Activated CD8-positive, alpha-beta T cell treated with anti-CD3 and anti-CD28 coated beads for 36 hours (primary cell): ENCODE measurements around the gene SLC27A3. TPM values are rescaled to one million over a fixed set of nuclear protein-coding genes. Genes with fewer than 3 reads are reported as not detected.

Experiments
- ATAC-seq: fragments of 200-7000 bp; cut with Tn5 transposase; one replicate; pipeline ENCODE4 v1.10.0; 2021; ENCODE audit warnings: mild to moderate bottlenecking, moderate library complexity
- CTCF ChIA-PET: fragments of 350-600 bp; sonication (Branson Sonifier 250); formaldehyde crosslinking; loops from one replicate; lab custom pipeline; 2021; ENCODE audit warnings: antibody characterized with exemption; lab: Charles Lee
- POLR2A ChIA-PET: fragments of 350-600 bp; sonication (Branson Sonifier 250); formaldehyde crosslinking; loops from one replicate; lab custom pipeline; 2021; ENCODE audit warnings: antibody characterized with exemption; lab: Charles Lee
- DNase-seq: peaks from one replicate; pipeline ENCODE4 v3.0.0-alpha.2; 2020
- H3K27ac Mint-ChIP-seq: one replicate; pipeline ENCODE4 v1.8.0; 2021; ENCODE audit warnings: mild to moderate bottlenecking, mixed read lengths
- H3K27me3 Mint-ChIP-seq: one replicate; pipeline ENCODE4 v1.8.0; 2021; ENCODE audit warnings: mixed read lengths
- H3K36me3 Mint-ChIP-seq: one replicate; pipeline ENCODE4 v1.8.0; 2021; ENCODE audit warnings: low read depth, mixed read lengths
- H3K4me1 Mint-ChIP-seq: one replicate; pipeline ENCODE4 v1.8.0; 2021; ENCODE audit warnings: low read depth, mixed read lengths
- H3K4me3 Mint-ChIP-seq: one replicate; pipeline ENCODE4 v1.8.0; 2021; ENCODE audit warnings: mild to moderate bottlenecking, moderate library complexity, mixed read lengths
- H3K9me3 Mint-ChIP-seq: one replicate; pipeline ENCODE4 v1.8.0; 2021; ENCODE audit warnings: mixed read lengths
- CTCF ChIP-seq: fragments of 200-600 bp; IDR thresholded peaks from one replicate; pipeline ENCODE4 v1.8.0; 2022; ENCODE audit warnings: antibody characterized with exemption, mild to moderate bottlenecking
- intact Hi-C: fragments of 100-400 bp; cut with micrococcal nuclease; formaldehyde crosslinking; loops from one replicate; pipeline ENCODE4 v1.10.0; 2022
- total RNA-seq, 2 experiments: library from RNA; stranded (reverse); gene quantifications; one replicate each; pipeline ENCODE4 v1.2.3, GENCODE V29; 2021

Gene SLC27A3
- total RNA-seq, 2 experiments from 2014 or later: 7.2 to 10.0 TPM

DNA sequence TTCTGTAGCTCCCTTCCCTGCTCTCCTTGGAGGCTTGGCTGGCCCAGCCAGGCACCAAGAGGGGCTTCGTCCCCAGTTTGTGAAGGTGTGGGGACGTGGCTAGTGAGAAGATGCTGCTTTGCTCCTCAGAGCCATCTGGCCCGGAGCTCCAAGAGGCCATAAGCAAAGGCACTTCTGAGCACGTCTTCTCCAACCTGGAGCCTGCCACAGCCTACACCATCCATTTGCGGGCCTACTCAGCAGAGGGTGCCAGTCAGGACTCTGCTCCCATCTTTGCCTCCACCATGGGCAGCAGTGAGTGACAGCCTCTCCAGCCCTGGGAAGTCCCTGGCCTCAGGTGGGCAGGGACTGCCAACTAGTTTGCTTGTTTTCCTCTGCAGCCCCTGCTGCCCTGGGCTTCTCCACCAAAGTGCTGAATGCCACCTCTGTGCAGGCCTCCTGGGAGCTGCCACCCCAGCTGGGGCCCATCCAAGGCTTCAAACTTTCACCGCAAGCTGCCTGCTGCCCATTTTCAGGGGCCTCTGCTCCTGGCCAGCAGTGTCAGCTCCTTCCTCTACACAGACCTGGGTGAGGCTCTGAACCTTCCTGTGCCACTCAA, 25.9 kb downstream of the SLC27A3 start:
- no peak for TF ChIP-seq CTCF
- Mint-ChIP-seq H3K4me3 (no peak overlapping the region), H3K36me3 (peaks cover 4% of the 10 kb centered on the region), H3K27me3 (no peaks in the 10 kb centered on the region), H3K9me3 (no peaks in the 10 kb centered on the region), H3K4me1 (peaks cover 33% of the 10 kb centered on the region), H3K27ac (peak overlapping the region; percentile 66)
- no peak for DNase-seq
- POLR2A ChIA-PET: interaction anchor here (0.5 to 6.0 kb wide), 6 partner anchors 9 to 191 kb away, joined by 3 to 35 read pairs (median 5); partner anchors contain the start of genes CREB3L4, DENND4B, RAB13 and RPS27
- ATAC-seq: no peak
- CTCF ChIA-PET: interaction anchor here (2.7 kb wide), 1 partner anchor 144 kb away, joined by 7 read pairs; no protein-coding TSS in a partner anchor
- intact Hi-C loops: no loop called here

DNA sequence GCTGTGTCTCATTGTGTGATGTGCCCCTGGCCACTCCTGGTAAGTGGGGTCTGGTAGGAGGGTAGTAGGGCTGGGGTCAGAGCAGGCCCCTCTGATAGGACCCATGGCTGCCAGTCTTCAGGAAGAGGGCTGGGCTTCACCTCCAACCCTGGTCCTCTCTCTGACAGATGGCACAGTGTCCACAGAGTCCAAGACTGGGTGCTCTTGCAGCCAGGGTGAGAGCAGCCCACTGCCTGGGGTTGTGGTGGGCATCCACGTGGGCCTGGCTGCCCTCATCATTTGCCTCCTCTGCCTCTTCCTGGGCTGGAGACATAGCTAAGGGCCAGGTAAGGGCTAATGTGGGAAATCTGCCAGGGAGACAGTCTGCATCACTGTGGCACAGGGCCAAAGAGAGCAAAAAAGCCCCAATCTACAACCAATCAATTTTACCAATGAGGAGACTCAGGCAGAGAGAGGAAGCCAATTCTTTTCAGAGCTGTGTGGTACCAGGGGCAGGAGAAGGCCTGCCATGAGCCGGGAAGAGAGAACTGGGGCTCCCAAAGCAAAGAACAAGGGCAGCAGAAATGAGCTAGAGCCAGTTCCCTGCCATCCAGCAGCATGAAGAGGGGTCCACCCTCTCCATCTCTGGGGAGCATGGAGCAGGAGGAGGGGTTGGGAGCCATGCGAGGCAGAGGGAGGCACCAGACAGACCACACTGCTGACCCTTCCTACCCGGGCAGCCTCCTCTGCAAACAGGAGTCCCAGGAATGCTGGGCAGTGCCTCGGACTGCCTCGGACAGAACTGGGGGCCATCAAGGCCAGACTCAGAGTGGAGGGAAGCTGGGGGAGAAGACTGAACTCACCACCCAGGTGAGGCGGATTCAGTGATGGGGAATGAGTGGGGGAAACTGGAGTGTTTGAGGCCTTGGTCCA, 26.8 kb downstream of the SLC27A3 start:
- Mint-ChIP-seq H3K27me3 (no peaks in the 10 kb centered on the region), H3K4me3 (no peak overlapping the region), H3K4me1 (peaks cover 39% of the 10 kb centered on the region), H3K36me3 (peaks cover 4% of the 10 kb centered on the region), H3K9me3 (no peaks in the 10 kb centered on the region), H3K27ac (peak overlapping the region; percentile 23)
- TF ChIP-seq CTCF: no peak
- intact Hi-C loops: no loop called here
- ATAC-seq (no peak), DNase-seq (no peak)
- POLR2A ChIA-PET: interaction anchor here (0.9 to 6.0 kb wide), 8 partner anchors 10 to 190 kb away, joined by 3 to 35 read pairs (median 4); partner anchors contain the start of genes CREB3L4, DENND4B, RAB13 and RPS27
- CTCF ChIA-PET: interaction anchor here (0.8 to 3.8 kb wide), 3 partner anchors 118 to 185 kb away, joined by 3 to 30 read pairs (median 7); partner anchors contain the start of gene RAB13

DNA sequence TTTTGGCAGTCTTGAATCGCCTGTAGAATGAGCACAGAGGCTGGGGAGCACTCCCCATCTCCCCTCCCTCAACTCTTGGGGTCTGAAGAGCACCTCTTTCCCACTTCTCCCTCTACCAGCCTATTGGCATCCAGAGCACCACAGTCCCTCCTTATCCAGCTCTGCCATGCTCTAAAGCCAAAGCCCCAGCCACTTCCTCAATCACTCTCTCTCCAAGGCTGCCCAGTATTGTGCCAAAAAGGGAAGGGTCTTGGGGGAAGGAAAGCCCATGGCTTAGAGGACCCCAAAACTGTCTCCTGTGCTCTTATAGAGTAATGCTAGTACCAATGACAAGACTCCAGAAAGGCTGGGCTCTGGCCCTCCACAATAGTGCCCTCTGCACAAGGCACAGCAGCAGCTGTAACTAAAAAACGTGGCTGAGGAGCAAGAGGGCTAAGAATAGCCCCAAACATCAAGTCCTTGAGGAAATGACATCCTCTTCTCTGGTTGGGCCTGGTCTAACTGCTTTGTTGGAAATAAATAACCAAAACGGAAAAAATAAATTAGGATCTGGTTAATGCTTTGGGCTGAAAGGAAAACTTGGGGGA, 28.4 kb downstream of the SLC27A3 start:
- CTCF ChIA-PET: interaction anchor here (1.4 to 3.8 kb wide), 2 partner anchors 107 to 184 kb away, joined by 4 to 30 read pairs; partner anchors contain the start of gene RAB13
- ATAC-seq (no peak), DNase-seq (no peak)
- no peaks in the 10 kb centered on the region for H3K27me3 Mint-ChIP-seq
- POLR2A ChIA-PET: interaction anchor here (0.9 to 6.0 kb wide), 4 partner anchors 50 to 189 kb away, joined by 3 to 35 read pairs (median 14); partner anchors contain the start of genes CREB3L4 and RPS27
- H3K36me3 Mint-ChIP-seq: peaks cover 5% of the 10 kb centered on the region
- no peak for TF ChIP-seq CTCF
- intact Hi-C loops: no loop called here
- H3K9me3 Mint-ChIP-seq: no peaks in the 10 kb centered on the region
- H3K4me1 Mint-ChIP-seq: peaks cover 38% of the 10 kb centered on the region
- H3K27ac Mint-ChIP-seq: peak overlapping the region; percentile 50
- H3K4me3 Mint-ChIP-seq: no peak overlapping the region

DNA sequence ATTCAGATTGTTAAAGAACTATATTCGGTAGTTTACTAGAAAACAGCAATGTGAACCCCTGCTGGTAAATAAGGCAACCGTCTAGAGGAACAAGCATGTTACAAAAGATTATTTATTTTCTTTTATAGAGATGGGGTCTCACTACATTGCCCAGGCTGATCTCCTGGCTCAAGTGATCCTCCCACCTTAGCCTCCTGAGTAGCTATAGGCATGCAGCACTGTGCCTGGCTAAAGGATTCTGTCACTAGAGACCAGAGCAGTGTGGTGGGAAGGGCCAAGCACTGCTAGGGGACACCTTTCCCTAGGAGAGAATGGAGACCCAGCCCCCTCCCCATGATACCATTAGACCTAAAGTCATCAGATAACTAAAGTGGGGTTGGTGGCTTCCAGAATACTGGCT, 28.9 kb downstream of the SLC27A3 start:
- TF ChIP-seq CTCF: no peak
- no peak overlapping the region for H3K4me3 Mint-ChIP-seq
- no peak for DNase-seq
- peak overlapping the region; percentile 86 for H3K27ac Mint-ChIP-seq
- H3K4me1 Mint-ChIP-seq: peaks cover 38% of the 10 kb centered on the region
- ChIA-PET POLR2A (interaction anchor here (0.7 to 6.0 kb wide), 6 partner anchors 49 to 188 kb away, joined by 3 to 35 read pairs (median 14); partner anchors contain the start of genes CREB3L4, DENND4B, GATAD2B and RPS27), CTCF (interaction anchor here (0.9 to 3.8 kb wide), 4 partner anchors 29 to 183 kb away, joined by 3 to 30 read pairs (median 4); partner anchors contain the start of genes RAB13 and SLC27A3)
- H3K27me3 Mint-ChIP-seq: no peaks in the 10 kb centered on the region
- no peaks in the 10 kb centered on the region for H3K9me3 Mint-ChIP-seq
- no peak for ATAC-seq
- peaks cover 5% of the 10 kb centered on the region for H3K36me3 Mint-ChIP-seq
- intact Hi-C loops: no loop called here
